Memory B cell (primary cell): ENCODE measurements around the gene FARSB.

ENCODE experiments used
- ATAC-seq: fragments of 150-1000 bp; cut with Tn5 transposase; 2 replicates; pipeline ENCODE4 v1.10.0; 2021; ENCODE audit warnings: low read depth, mild to moderate bottlenecking, moderate library complexity
- DNase-seq, 2 donors: peaks; one replicate each; pipeline ENCODE4 v3.0.0; 2022; ENCODE audit warnings: low spot score in 2 of 2
- H3K27ac Mint-ChIP-seq: one replicate; pipeline ENCODE4 v1.8.0; 2022; ENCODE audit warnings: mild to moderate bottlenecking, moderate library complexity, mixed read lengths
- H3K27me3 Mint-ChIP-seq: one replicate; pipeline ENCODE4 v1.8.0; 2022; ENCODE audit warnings: mixed read lengths
- H3K36me3 Mint-ChIP-seq: one replicate; pipeline ENCODE4 v1.8.0; 2022; ENCODE audit warnings: mild to moderate bottlenecking, mixed read lengths
- H3K4me1 Mint-ChIP-seq: one replicate; pipeline ENCODE4 v1.8.0; 2022; ENCODE audit warnings: mixed read lengths
- H3K4me3 Mint-ChIP-seq: one replicate; pipeline ENCODE4 v1.8.0; 2022; ENCODE audit warnings: mild to moderate bottlenecking, moderate library complexity, mixed read lengths
- H3K9me3 Mint-ChIP-seq: one replicate; pipeline ENCODE4 v1.8.0; 2022; ENCODE audit warnings: mixed read lengths

The FARSB gene

DNA sequence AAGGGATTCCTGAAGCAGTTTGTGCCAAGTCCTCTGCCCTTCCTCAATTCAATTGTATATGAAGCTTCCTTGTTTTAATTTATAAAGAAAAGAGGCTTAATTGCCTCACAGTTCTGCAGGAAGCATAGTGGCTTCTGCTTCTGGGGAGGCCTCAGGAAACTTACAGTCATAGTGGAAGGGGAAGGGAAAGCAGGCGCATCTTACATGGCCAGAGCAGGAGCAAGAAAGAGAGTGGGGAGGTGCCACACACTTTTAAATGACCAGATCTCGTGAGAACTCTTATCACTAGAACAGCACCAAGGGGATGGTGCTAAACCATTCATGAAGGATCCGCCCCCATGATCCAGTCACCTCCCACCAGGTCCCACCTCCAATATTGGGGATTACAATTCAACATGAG, 117.4 kb downstream of the FARSB start:
- H3K9me3 Mint-ChIP-seq, result no peaks in the 10 kb centered on the region

GRCh38 chr2:222535477-222535876, 120.4 kb downstream of the FARSB start:
- Mint-ChIP-seq H3K27ac (no peak overlapping the region), H3K9me3 (no peaks in the 10 kb centered on the region), H3K4me1 (no peaks in the 10 kb centered on the region), H3K4me3 (no peak overlapping the region), H3K27me3 (no peaks in the 10 kb centered on the region), H3K36me3 (peaks cover 2% of the 10 kb centered on the region)
- DNase-seq (no peak), ATAC-seq (no peak)

More for the DNA sequence above, 117.4 kb downstream of the FARSB start:
- Mint-ChIP-seq H3K36me3 (no peaks in the 10 kb centered on the region), H3K27ac (no peak overlapping the region), H3K4me1 (no peaks in the 10 kb centered on the region), H3K4me3 (no peak overlapping the region), H3K27me3 (no peaks in the 10 kb centered on the region)
- DNase-seq (no peak), ATAC-seq (no peak)

DNA sequence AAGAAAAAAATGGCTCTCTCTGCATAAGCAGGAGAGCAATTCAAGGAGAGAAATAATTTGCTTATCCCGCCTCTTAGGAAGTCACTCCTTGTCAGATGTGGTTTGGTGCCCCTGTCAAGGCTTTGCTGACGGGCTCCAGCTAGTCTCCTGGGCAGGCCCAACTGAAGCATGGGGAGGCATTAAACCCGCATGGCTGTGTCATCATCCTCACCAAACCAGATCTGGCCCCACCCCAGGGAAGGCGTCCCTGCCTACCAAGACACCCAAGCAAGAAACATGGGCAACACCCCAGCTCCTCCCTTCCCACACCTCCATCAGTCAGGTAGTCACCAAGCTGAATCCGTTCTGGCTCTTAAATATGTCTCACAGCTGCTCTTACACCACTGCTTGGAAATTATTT, 123.6 kb downstream of the FARSB start:
- Mint-ChIP-seq H3K27ac (no peak overlapping the region), H3K9me3 (no peaks in the 10 kb centered on the region), H3K27me3 (no peaks in the 10 kb centered on the region), H3K4me1 (no peaks in the 10 kb centered on the region), H3K4me3 (no peak overlapping the region), H3K36me3 (peaks cover 6% of the 10 kb centered on the region)
- DNase-seq (no peak), ATAC-seq (no peak)

DNA sequence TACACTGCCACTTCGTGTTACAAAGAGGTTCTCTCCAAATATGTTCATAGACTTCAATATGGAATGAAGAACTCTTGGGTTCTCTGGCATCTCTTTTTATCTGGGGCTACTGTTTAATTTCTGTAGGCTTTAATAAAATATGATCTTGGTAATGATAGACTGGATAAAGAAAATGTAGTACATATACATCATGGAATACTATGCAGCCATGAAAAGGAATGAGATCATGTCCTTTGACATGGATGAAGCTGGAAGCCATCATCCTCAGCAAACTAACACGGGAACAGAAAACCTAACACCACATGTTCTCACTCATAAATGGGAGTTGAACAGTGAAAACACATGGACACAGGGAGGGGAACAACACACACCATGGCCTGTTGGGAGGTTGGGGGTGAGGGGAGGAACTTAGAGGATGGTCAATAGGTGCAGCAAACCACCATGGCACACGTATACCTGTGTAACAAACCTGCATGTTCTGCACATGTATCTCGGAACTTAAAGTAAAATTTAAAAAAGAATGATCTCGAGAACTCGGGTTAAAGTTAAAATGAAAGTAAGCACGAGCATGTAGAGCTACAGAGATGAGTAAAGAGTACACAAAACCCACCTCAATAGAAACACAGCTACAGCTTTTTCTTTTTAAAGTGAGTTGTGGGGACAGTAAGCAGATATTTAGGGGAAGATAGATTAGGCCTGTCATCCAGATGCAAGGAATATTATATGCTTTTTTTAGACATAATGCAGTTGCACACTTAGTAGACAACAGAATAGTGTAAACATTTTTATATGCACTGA, 129.2 kb downstream of the FARSB start:
- Mint-ChIP-seq H3K9me3 (no peaks in the 10 kb centered on the region), H3K36me3 (peaks cover 16% of the 10 kb centered on the region), H3K4me3 (no peak overlapping the region), H3K4me1 (no peaks in the 10 kb centered on the region), H3K27me3 (no peaks in the 10 kb centered on the region), H3K27ac (no peak overlapping the region)
- DNase-seq (no peak), ATAC-seq (no peak)

GRCh38 chr2:222525811-222526210, 130.1 kb downstream of the FARSB start:
- Mint-ChIP-seq H3K27me3 (no peaks in the 10 kb centered on the region), H3K4me1 (no peaks in the 10 kb centered on the region), H3K4me3 (no peak overlapping the region), H3K36me3 (peaks cover 14% of the 10 kb centered on the region), H3K27ac (no peak overlapping the region), H3K9me3 (no peaks in the 10 kb centered on the region)
- ATAC-seq (no peak), DNase-seq (no peak)

DNA sequence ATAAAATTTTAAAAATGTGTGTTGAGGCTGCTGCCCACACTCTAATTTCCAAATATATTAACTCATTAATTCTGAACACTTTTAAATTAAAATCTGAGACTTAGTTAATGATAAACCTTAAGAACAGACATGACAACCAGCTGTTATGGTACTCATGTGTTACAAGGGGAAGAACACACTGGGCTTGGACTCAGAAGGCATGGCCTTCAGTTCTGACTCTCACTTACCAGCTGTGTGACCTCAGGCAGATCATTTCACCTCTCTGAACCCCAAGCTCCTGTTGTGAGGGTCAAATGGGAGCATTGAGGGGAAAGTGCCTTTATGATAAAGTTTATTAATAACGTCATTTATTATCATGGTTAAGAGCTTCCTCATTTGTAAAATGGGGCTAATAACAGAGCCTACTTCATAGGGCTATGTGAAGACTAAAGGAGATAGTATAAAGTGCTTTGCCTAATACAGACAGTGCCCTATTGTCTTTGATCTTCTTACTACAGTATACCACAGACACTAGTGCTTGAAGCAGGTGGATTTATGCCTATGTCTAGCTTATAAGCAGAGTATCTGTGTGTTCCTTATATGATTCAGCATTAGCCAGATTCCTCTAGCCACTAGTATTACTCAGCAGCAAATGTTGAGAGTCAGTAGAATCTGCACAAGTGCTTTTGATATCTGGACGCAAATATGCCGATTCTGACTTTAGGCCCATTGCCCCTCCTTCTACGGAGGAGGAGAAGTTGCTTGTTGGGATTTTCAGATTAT, 131.9 kb downstream of the FARSB start:
- Mint-ChIP-seq H3K27me3 (no peaks in the 10 kb centered on the region), H3K4me3 (no peak overlapping the region), H3K9me3 (peaks cover 3% of the 10 kb centered on the region), H3K27ac (no peak overlapping the region), H3K4me1 (no peaks in the 10 kb centered on the region), H3K36me3 (peaks cover 12% of the 10 kb centered on the region)
- DNase-seq, result no peak
- ATAC-seq, result no peak

DNA sequence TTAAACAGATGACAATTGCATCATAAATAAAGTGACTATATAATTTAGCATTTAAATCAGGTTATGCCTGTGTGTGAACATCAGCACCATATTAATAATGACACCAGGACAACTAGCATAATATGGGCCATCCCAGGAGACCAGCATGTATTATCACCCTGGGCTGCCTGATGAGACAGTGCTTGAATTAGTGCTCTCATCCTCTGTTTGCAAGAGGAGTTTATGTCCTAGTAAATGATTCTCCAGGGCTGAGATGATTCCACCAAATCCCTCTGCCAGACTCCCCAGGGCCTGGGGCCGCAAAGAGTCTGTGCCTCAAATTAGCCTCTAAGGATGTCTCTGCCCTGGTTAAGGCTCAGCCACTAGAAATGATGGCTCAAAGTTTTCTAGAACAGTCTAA, 133.8 kb downstream of the FARSB start:
- Mint-ChIP-seq H3K27ac (no peak overlapping the region), H3K27me3 (peaks cover under 1% of the 10 kb centered on the region), H3K4me1 (no peaks in the 10 kb centered on the region), H3K36me3 (peaks cover 15% of the 10 kb centered on the region), H3K4me3 (no peak overlapping the region), H3K9me3 (peaks cover 3% of the 10 kb centered on the region)
- ATAC-seq (no peak), DNase-seq (no peak)

GRCh38 chr2:222521099-222521498, 134.8 kb downstream of the FARSB start:
- Mint-ChIP-seq H3K36me3 (peaks cover 14% of the 10 kb centered on the region), H3K9me3 (peaks cover 3% of the 10 kb centered on the region), H3K4me1 (no peaks in the 10 kb centered on the region), H3K27me3 (peaks cover 2% of the 10 kb centered on the region), H3K27ac (no peak overlapping the region), H3K4me3 (no peak overlapping the region)
- DNase-seq, result no peak
- ATAC-seq, result no peak
